ENCODE data around the gene TUT1. TPM values are rescaled to one million over a fixed set of nuclear protein-coding genes. Genes with fewer than 3 reads are reported as not detected.
"Not testable (repeated sequence)": the region's sequence is repeated elsewhere in the genome, so short reads cannot be mapped to it uniquely, and the experiment has no call there.

Gene TUT1
- total RNA-seq, 6 experiments from 2014 or later: 12.3 to 34.2 (median 21.1) TPM

GRCh38 chr11:62567018-62567633 lies 24.2 kb downstream of the TUT1 start:
- Histone ChIP-seq H3K9me3 (no peaks in the 10 kb centered on the region), H3K27ac (no peak overlapping the region), H3K27me3 (no peaks in the 10 kb centered on the region), H3K4me1 (peaks cover 0 to 31% (median 13%) of the 10 kb centered on the region in 4 donors), H3K4me3 (no peak overlapping the region), H3K36me3 (peaks cover 0 to 76% (median 41%) of the 10 kb centered on the region in 4 donors)
- DNase-seq (peak in 1 of 3 donors; percentile 20), ATAC-seq (peak in 1 of 4 donors; percentile 22)
- WGBS (ENCODE audit: insufficient coverage, low coverage, low lambda C conversion rate, missing lambda C conversion rate): 59% methylated on average over 4 of the region's 8 CpGs
- intact Hi-C loops (cut with DNase I): no loop called here
- TF ChIP-seq CTCF (IDR thresholded peaks at IDR 0.05) (no peak), POLR2A (IDR thresholded peaks at IDR 0.05) (no peak)

GRCh38 chr11:62566247-62566646 lies 25.1 kb downstream of the TUT1 start:
- H3K9me3 ChIP-seq: no peaks in the 10 kb centered on the region
- H3K27ac ChIP-seq: peak overlapping the region in 1 of 3 donors; percentile 7
- DNase-seq (no peak), ATAC-seq (peak in 3 of 4 donors; percentile 7 to 18 (median 14))
- H3K27me3 ChIP-seq: no peaks in the 10 kb centered on the region
- intact Hi-C loops (cut with DNase I): no loop called here
- H3K36me3 ChIP-seq: peaks cover 0 to 68% (median 39%) of the 10 kb centered on the region in 4 donors
- no peak overlapping the region for H3K4me3 ChIP-seq
- TF ChIP-seq CTCF (IDR thresholded peaks at IDR 0.05) (no peak), POLR2A (IDR thresholded peaks at IDR 0.05) (no peak)
- WGBS (ENCODE audit: insufficient coverage, low coverage, low lambda C conversion rate, missing lambda C conversion rate): 74% methylated on average over 8 of the region's 8 CpGs
- peaks cover 0 to 28% (median 14%) of the 10 kb centered on the region in 4 donors for H3K4me1 ChIP-seq

- peaks cover 0 to 66% (median 31%) of the 10 kb centered on the region in 4 donors for H3K36me3 ChIP-seq
- peak overlapping the region in 2 of 3 donors; percentile 7 to 25 for H3K27ac ChIP-seq
- DNase-seq (peak in 1 of 3 donors; percentile 15), ATAC-seq (peak; percentile 13 to 76 (median 54))
- WGBS (ENCODE audit: insufficient coverage, low coverage, low lambda C conversion rate, missing lambda C conversion rate): 11% methylated on average over 3 of the region's 5 CpGs
- H3K4me1 ChIP-seq: peaks cover 0 to 36% (median 17%) of the 10 kb centered on the region in 4 donors
- TF ChIP-seq POLR2A (IDR thresholded peaks at IDR 0.05): no peak
- TF ChIP-seq CTCF (IDR thresholded peaks at IDR 0.05): no peak
- H3K4me3 ChIP-seq: no peak overlapping the region
- intact Hi-C loops (cut with DNase I): no loop called here
- H3K27me3 ChIP-seq: no peaks in the 10 kb centered on the region
- H3K9me3 ChIP-seq: no peaks in the 10 kb centered on the region
Observed at GRCh38 chr11:62565100-62565802, 26.1 kb downstream of the TUT1 start.

GRCh38 chr11:62561677-62562230 lies 29.6 kb downstream of the TUT1 start:
- DNase-seq; H3K27me3 ChIP-seq; intact Hi-C loops (cut with DNase I); H3K9me3 ChIP-seq; H3K4me3 ChIP-seq; H3K27ac ChIP-seq; ATAC-seq: not testable (repeated sequence)
- peaks cover 0 to 34% (median 14%) of the 10 kb centered on the region in 4 donors for H3K4me1 ChIP-seq
- peaks cover 0 to 58% (median 26%) of the 10 kb centered on the region in 4 donors for H3K36me3 ChIP-seq
- WGBS (ENCODE audit: insufficient coverage, low coverage, low lambda C conversion rate, missing lambda C conversion rate): 57% methylated on average over 3 of the region's 3 CpGs
